HG02759 (cell line): ENCODE data around the gene VMAC.
"Not testable (repeated sequence)": the region's sequence is repeated elsewhere in the genome, so short reads cannot be mapped to it uniquely, and the experiment has no call there.

Experiments
- ATAC-seq: cut with Tn5 transposase; IDR thresholded peaks from one replicate; pipeline ENCODE4 v1.9.1; 2021; ENCODE audit warnings: mild to moderate bottlenecking, moderate library complexity; ENCODE audit not compliant: unreplicated experiment

Gene VMAC, protein sequence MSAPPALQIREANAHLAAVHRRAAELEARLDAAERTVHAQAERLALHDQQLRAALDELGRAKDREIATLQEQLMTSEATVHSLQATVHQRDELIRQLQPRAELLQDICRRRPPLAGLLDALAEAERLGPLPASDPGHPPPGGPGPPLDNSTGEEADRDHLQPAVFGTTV

GRCh38 chr19:5904352-5905113 lies at the start of gene VMAC:
TSS of gene VMAC (plus strand) at chr19:5904872. CDS start at chr19:5904891, 19 bp downstream.
- peak; percentile 76 for ATAC-seq

DNA sequence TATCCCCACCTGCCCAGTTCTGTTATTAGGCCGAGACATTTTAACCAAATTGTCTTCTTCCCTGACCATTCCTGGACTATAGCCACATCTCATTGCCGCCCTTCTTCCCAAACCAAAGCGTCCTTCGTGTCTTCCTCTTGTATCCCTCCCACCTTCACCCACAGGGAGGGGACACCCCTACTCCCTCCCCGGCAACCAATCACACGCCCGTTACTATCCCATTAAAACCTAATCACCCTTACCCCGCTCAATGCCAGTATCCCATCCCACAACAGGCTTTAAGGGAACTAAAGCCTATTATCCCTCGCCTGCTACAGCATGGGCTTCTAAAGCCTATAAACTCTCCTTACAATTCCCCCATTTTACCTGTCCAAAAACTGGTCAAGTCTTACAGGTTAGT lies 49.5 kb upstream of the VMAC start:
- ATAC-seq, result not testable (repeated sequence)

- ATAC-seq, result no peak
Measured at GRCh38 chr19:5857203-5858081, 47.2 kb upstream of the VMAC start.

GRCh38 chr19:5863030-5863665 lies 41.5 kb upstream of the VMAC start:
- ATAC-seq, result no peak

GRCh38 chr19:5864013-5864720 lies 40.5 kb upstream of the VMAC start:
- no peak for ATAC-seq

DNA sequence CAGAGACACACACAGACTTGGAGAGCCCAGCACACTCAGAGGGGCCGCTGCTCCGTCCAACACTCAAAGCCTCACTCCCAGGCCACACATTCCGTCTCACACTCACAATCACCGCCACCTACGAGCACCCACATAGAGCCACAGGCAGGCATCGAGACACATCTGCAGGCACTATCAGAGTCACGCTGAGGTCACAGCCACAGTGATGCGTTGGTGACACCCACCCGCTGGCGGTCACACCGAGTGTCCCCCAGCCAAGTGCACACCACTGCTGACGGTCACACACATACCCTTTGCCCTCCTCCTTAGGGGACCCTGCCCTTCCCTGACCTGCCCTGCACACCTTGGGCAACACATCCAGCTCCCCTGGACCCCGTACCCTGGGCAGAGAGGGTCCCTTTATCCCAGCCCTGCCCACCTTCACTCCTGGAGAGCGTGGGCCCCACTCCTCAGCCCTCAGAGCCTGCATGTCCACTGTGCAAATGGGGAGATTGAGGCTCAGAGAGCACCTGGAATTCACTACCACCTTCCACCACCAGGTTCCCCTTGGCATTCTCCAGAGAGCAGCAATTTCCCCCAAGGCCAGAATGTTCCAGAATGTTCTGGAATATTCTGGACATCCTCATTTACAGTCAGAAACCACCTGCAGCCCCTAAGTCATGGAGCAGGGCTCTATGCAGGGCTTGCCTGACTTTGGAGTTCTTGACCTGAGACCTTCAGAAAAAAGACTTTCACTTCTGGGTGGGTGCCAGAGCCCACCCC lies 39.8 kb upstream of the VMAC start:
- ATAC-seq, result no peak

- no peak for ATAC-seq
Measured at GRCh38 chr19:5865772-5866171, 38.9 kb upstream of the VMAC start.

DNA sequence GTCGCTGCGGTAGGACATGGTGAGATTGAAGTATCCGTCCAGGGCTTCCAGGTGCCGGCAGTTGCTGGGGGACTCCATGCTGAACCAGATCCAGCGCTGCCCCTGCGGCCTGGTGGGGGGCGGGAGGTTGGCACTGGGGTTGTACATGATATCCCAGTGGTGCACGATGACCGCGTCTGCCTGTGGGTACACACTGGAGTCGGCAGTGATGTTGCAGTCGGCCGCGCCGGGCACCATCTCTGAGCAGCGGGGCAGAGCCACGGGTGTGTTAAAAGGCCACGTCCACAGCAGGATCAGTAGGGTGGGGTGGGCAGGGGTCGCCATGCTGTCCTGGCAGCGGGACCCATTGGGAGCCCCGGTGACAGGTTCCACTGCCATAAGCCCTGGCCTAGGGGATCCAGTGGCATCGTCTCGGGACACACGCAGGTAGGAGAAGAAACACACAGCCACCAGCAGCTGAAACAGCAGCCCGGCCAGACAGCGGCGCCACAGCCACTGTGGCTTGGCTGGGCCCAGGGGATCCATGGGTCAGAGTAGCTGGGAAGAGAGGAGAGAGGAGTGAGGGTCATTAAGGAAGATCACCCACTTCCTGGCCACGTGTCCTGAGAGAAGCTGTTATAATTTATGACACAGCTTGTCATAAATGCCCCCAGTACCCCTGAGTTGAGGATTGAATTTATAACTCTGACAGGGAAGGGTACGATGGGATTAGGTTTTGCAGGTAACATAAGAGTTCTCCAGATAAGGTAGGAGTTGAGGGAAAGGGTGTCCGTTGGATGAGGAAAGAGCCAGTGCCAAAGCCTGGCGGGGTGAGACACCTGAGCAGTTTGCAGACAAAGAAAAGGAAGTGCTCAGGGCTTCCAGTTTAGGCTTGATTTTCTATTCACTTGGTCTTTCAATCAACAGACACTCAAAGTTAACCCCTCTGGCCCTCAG lies 37.2 kb upstream of the VMAC start:
- no peak for ATAC-seq

DNA sequence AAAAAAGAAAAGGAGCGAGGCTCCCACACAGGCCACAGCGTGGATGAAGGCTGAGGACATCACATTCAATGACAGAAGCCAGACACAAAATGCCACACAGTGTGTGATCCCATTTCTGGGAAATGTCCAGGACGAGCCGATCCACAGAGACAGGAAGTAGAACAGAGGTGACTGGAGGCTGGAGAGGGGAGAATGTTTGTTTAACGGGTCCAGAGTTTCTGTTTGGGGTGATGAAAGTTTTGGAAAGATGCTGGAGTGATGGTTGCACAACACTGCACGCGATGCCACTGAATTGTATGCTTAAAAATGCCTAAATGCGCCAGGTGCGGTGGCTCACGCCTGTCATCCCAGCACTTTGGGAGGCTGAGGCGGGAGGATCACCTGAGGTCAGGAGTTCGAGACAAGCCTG lies 33.7 kb upstream of the VMAC start:
- ATAC-seq, result no peak

DNA sequence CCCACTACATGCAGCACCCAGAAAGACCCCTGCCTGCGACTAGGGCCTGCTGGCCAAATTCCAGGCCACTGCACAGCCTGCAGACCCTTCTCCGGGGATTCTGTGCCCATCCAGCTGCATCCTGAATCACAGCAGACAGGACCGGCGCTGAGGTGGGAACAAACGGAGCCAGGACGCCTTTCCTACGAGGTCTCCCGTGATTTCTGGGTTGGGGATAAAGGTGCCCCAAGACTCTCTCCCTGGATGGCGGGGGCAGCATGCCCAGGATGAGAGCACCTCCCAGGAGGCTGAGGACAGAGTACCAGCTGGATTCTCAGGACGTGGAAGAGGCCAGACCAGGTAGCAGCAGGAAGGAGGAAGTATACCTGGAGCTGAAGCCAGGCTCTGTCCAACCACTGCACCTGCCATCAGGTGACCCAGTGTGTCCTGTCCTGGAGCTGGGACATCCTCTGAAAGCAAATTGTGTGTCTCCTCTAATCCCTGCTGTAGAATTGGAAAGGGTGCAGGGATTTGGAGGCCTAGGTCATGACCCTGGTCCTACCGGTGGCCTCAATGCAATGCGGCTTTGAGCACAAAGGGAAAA lies 31.0 kb upstream of the VMAC start:
- ATAC-seq, result no peak

DNA sequence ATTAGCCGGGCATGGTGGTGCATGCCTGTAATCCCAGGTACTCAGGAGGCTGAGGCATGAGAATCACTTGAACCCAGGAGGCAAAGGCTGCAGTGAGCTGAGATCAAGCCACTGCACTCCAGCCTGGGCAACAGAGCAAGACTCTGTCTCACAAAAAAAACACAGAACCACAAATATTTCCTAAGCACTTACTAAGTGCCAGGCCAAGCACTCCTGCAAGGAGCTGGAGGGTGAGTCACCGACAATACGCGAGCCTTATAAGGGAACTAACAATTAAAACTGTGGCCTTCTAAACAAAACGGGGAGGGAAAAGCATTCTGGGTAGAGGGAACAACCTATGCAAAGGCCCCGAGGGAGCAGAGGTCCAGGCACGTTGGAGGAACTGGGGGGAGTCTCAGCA lies 30.2 kb upstream of the VMAC start:
- ATAC-seq, result not testable (repeated sequence)

GRCh38 chr19:5877427-5877826 lies 27.2 kb upstream of the VMAC start:
- ATAC-seq, result no peak

DNA sequence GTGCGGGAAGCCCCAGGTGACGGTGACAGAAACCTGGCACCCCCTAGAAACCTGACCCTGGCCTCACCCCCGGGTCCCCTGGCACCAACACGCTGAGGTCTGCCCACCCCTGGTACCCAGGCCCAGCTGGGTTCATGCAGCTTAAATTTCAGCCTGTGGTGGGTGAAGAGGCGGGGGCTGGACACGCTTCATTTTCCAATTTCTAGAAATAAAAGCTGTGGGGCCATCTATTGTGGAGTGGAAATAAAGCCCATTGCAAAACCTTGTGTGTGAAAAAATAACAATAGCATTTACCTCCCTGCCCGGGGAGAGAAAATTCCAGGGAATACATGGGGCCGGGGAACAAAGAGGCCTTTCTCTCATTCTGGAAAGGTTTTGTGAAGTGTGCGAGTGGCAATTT lies 26.8 kb upstream of the VMAC start:
- ATAC-seq, result no peak

DNA sequence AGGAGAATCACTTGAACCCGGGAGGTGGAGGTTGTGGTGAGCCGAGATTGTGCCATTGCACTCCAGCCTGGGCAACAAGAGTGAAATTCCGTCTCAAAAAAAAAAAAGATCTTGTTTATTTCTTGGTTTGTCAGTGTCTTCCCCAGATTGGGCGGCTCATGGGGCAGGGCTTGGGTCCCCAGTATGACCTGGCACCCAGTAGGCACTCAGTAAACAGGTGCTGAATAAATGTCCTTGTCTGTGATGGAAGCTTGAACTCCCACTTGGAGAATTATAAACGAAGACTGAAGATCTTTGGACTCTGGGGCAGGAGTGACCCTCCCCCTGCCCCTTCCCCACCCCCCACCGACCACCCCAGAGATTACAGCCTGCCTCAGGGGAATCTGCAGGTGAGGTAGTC lies 24.5 kb upstream of the VMAC start:
- ATAC-seq, result no peak

DNA sequence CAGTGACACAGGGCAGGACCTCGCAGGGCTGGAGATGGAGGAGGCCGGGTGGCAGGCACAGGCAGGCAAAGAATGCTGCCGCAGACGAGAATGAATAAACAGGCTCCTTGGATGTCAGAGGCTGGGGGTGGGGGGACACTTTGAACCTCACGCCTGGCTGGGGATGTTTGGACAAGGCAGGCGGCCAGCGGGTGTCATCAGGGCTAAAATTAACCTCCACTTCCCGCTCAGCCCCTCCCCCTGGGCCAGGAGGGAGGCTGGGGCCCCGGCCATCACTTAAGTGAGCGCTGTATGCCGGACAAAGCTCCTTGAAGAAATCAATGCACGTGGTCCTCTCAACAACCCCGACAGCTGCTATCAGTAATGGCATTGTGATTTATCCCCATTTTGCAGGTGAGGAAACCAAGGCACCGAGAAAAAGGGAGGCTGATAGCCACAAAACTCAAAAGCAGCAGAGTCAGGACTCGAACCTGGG lies 24.0 kb upstream of the VMAC start:
- ATAC-seq, result no peak

DNA sequence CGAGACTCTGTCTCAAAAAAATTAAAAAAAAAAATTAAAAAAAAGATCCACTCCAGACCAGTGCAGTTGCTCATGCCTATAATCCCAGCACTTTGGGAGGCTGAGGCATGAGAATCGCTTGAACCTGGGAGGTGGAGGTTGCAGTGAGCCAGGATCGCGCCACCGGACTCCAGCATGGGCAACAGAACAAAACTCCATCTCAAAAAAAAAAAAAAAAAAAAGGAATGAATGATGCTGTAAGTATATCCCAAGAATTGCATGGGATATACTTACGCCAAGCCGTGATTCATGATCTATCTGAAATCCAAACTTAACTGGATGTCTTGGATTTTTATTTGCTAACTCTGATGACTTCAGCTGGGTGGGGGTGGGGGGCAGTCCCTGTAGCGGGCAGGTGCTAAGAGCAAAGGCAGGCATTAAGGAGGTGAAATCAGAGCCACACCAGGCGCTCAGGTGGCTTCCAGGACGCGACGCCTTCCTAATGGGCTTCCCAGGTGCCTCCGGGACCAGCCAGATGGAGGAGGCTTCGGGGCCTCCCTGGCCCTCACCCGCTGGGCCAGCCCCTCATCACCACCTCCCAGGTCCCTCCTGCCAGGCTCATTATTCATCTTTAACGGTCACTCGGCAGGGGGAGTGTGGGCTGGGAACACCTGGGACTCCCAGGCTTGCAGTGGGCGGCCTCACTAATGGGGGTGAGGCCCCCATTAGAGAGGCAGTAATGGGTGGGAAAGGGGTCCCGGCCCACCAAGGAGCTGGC lies 23.0 kb upstream of the VMAC start:
- ATAC-seq, result no peak

DNA sequence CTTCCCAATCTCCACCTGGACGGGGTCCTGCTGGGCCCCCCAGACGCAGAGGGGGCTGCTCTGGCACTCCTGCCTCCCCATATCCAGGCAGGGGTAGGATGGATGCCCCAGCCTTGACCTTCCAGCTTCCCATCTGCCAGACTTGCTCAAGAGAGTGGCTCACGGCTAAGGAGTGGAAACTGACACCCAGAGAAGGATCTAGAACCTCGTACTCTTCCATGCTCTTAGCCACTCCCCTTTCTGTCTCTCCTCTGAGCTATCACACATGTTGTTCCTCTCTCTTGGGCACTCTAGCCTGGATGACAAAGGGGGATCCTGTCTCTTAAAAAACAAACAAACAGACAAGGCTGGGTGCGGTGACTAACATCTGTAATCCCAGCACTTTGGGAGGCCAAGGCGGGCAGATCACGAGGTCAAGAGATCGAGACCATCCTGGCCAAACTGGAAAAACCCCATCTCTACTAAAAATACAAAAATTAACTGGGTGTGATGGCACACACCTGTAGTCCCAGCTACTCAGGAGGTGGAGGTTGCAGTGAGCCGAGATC lies 22.2 kb upstream of the VMAC start:
- no peak for ATAC-seq
